Activated CD8-positive, alpha-beta memory T cell treated with anti-CD3 and anti-CD28 coated beads, Interleukin-2, amount 50 U/mL, for 24 hours (primary cell): ENCODE measurements around the gene NANOS3.
A peak's percentile ranks its signal among the peaks of the same experiment; 100 is the strongest.
"Not testable (repeated sequence)": the region's sequence is repeated elsewhere in the genome, so short reads cannot be mapped to it uniquely, and the experiment has no call there.

ENCODE experiments used
- DNase-seq: peaks from one replicate; pipeline ENCODE4 v3.0.0-alpha.2; 2020; ENCODE audit errors: extremely low read depth

The NANOS3 gene

GRCh38 chr19:13843104-13843921 lies 33.6 kb upstream of the NANOS3 start:
- no peak for DNase-seq

- DNase-seq = no peak
These were observed 32.8 kb upstream of the NANOS3 start for GRCh38 chr19:13844130-13844631.

GRCh38 chr19:13846557-13847406 lies 30.2 kb upstream of the NANOS3 start:
- peak; percentile 91 for DNase-seq

GRCh38 chr19:13847407-13848339 lies 29.3 kb upstream of the NANOS3 start:
- DNase-seq = no peak

- DNase-seq = no peak
These were observed 28.6 kb upstream of the NANOS3 start for GRCh38 chr19:13848340-13848677.

- no peak for DNase-seq
These were observed 27.9 kb upstream of the NANOS3 start for GRCh38 chr19:13848798-13849676.

- no peak for DNase-seq
These were observed 26.7 kb upstream of the NANOS3 start for GRCh38 chr19:13849991-13850909.

GRCh38 chr19:13850910-13851733 lies 25.8 kb upstream of the NANOS3 start:
- DNase-seq = no peak

- not testable (repeated sequence) for DNase-seq
These were observed 25.2 kb upstream of the NANOS3 start for GRCh38 chr19:13851734-13852114.

GRCh38 chr19:13852171-13852707 lies 24.7 kb upstream of the NANOS3 start:
- not testable (repeated sequence) for DNase-seq

GRCh38 chr19:13856497-13856896 lies 20.4 kb upstream of the NANOS3 start:
- no peak for DNase-seq

GRCh38 chr19:13859361-13859880 lies 17.5 kb upstream of the NANOS3 start:
- no peak for DNase-seq

GRCh38 chr19:13860679-13861391 lies 16.1 kb upstream of the NANOS3 start:
- no peak for DNase-seq

GRCh38 chr19:13861392-13861713 lies 15.6 kb upstream of the NANOS3 start:
- no peak for DNase-seq

GRCh38 chr19:13861714-13862531 lies 15.0 kb upstream of the NANOS3 start:
- no peak for DNase-seq

- no peak for DNase-seq
These were observed 12.8 kb upstream of the NANOS3 start for GRCh38 chr19:13864046-13864666.
